GM18526 (cell line): ENCODE data around the gene ENOSF1.

Source experiments
- POLR2A ChIP-seq: IDR thresholded peaks from 3 replicates; pipeline ENCODE4 v1.6.1; 2011; ENCODE audit not compliant: insufficient read length; ENCODE audit errors: extremely low read depth

Gene ENOSF1

GRCh38 chr18:683531-683930 is 28.9 kb downstream of the ENOSF1 start:
- TF ChIP-seq POLR2A = no peak

- no peak for TF ChIP-seq POLR2A
Measured at GRCh38 chr18:682833-683232, 29.6 kb downstream of the ENOSF1 start.

GRCh38 chr18:681985-682384 is 30.4 kb downstream of the ENOSF1 start:
- TF ChIP-seq POLR2A = no peak

GRCh38 chr18:680392-680791 is 32.0 kb downstream of the ENOSF1 start:
- TF ChIP-seq POLR2A = no peak

- no peak for TF ChIP-seq POLR2A
Measured at GRCh38 chr18:679516-679915, 32.9 kb downstream of the ENOSF1 start.

- TF ChIP-seq POLR2A = no peak
Measured at GRCh38 chr18:678482-679182, 33.8 kb downstream of the ENOSF1 start.

GRCh38 chr18:677951-678381 is 34.5 kb downstream of the ENOSF1 start:
- TF ChIP-seq POLR2A = no peak

GRCh38 chr18:677145-677544 is 35.3 kb downstream of the ENOSF1 start:
- no peak for TF ChIP-seq POLR2A

GRCh38 chr18:676736-677135 is 35.7 kb downstream of the ENOSF1 start:
- no peak for TF ChIP-seq POLR2A

GRCh38 chr18:676069-676468 is 36.4 kb downstream of the ENOSF1 start:
- TF ChIP-seq POLR2A = no peak

- TF ChIP-seq POLR2A = no peak
Measured at GRCh38 chr18:675307-675706, 37.1 kb downstream of the ENOSF1 start.

- no peak for TF ChIP-seq POLR2A
Measured at GRCh38 chr18:673769-674168, 38.7 kb downstream of the ENOSF1 start.

- TF ChIP-seq POLR2A = no peak
Measured at GRCh38 chr18:673317-673716, 39.1 kb downstream of the ENOSF1 start.

GRCh38 chr18:671405-671804 is 41.0 kb downstream of the ENOSF1 start:
- no peak for TF ChIP-seq POLR2A

GRCh38 chr18:670522-670921 is 41.9 kb downstream of the ENOSF1 start:
- TF ChIP-seq POLR2A = no peak

- no peak for TF ChIP-seq POLR2A
Measured at GRCh38 chr18:669077-669476, 43.4 kb downstream of the ENOSF1 start.

GRCh38 chr18:668260-668659 is 44.2 kb downstream of the ENOSF1 start:
- TF ChIP-seq POLR2A = no peak
